ENCODE results near the gene WDR43. TPM values are rescaled to one million over a fixed set of nuclear protein-coding genes. Genes with fewer than 3 reads are reported as not detected.

WDR43 gene
- total RNA-seq, 6 donors from 2014 or later, result 20.4 to 54.7 (median 33.7) TPM

DNA sequence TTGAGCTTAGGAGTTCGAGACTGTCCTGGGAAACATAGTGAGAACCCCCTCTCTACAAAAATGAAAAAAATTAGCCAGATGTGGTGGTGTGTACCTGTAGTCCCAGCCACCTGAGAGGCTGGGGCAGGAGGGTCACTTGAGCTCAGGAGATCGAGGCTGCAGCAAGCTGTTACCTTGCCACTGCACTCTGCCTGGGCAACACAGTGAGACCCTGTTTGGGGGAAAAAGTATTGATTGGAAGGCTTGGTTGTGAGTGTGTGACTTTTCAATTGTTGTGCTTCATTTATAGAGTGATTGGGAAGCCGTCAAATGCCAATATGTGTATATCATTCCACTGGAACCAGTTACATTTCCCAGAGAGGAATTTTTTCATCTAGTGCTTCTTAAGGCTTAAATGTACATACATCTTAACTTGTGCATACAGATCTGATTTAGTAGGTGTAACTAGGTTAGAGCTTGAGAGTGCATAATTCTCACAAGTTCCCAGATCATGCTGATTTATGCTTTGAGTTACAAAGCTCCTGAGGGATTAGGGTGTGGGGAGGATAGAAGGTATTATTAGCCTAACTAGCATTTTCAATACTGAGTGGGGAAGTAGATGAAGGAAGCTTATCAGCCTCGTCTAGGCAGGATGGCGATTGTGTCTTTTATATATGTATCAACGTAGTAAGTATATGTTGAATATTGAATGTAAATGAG, 15.3 kb downstream of the WDR43 start:
- H3K4me3 ChIP-seq, result no peak overlapping the region
- DNase-seq (no peak), ATAC-seq (ENCODE audit: low FRiP score in 2 of 2) (no peak)
- WGBS, 2 donors, result 86 to 91% methylated on average over 6 of the region's 6 CpGs
- peaks cover 8 to 89% (median 41%) of the 10 kb centered on the region in 4 donors for H3K36me3 ChIP-seq
- peaks cover 0 to 4% (median 0%) of the 10 kb centered on the region in 4 donors for H3K4me1 ChIP-seq
- TF ChIP-seq CTCF (IDR thresholded peaks at IDR 0.05) (no peak), POLR2AphosphoS5 (IDR thresholded peaks at IDR 0.05) (no peak), EP300 (IDR thresholded peaks at IDR 0.05) (no peak), POLR2A (IDR thresholded peaks at IDR 0.05) (no peak)
- no peak overlapping the region for H3K27ac ChIP-seq
- no peaks in the 10 kb centered on the region for H3K9me3 ChIP-seq
- H3K27me3 ChIP-seq, result no peaks in the 10 kb centered on the region

GRCh38 chr2:28915939-28916338, 21.5 kb downstream of the WDR43 start:
- Histone ChIP-seq H3K4me1 (no peaks in the 10 kb centered on the region), H3K36me3 (peaks cover 6 to 79% (median 23%) of the 10 kb centered on the region in 4 donors), H3K4me3 (no peak overlapping the region), H3K27me3 (no peaks in the 10 kb centered on the region), H3K9me3 (no peaks in the 10 kb centered on the region), H3K27ac (no peak overlapping the region)
- ATAC-seq (ENCODE audit: low FRiP score in 2 of 2), result no peak
- DNase-seq, result no peak
- TF ChIP-seq POLR2A (IDR thresholded peaks at IDR 0.05), result no peak
- no peak for TF ChIP-seq CTCF (IDR thresholded peaks at IDR 0.05)
- no peak for TF ChIP-seq POLR2AphosphoS5 (IDR thresholded peaks at IDR 0.05)
- no peak for TF ChIP-seq EP300 (IDR thresholded peaks at IDR 0.05)
- WGBS, 2 donors, result 97% methylated on average over 1 of the region's 1 CpG

GRCh38 chr2:28926847-28927246, 32.4 kb downstream of the WDR43 start:
- 77 to 87% methylated on average over 4 of the region's 4 CpGs for WGBS, 2 donors
- DNase-seq (no peak), ATAC-seq (ENCODE audit: low FRiP score in 2 of 2) (no peak)
- Histone ChIP-seq H3K27ac (no peak overlapping the region), H3K27me3 (no peaks in the 10 kb centered on the region), H3K4me3 (no peak overlapping the region), H3K36me3 (peaks cover 6 to 98% (median 54%) of the 10 kb centered on the region in 4 donors), H3K9me3 (no peaks in the 10 kb centered on the region), H3K4me1 (no peaks in the 10 kb centered on the region)
- TF ChIP-seq POLR2AphosphoS5 (IDR thresholded peaks at IDR 0.05) (no peak), EP300 (IDR thresholded peaks at IDR 0.05) (no peak), CTCF (IDR thresholded peaks at IDR 0.05) (no peak), POLR2A (IDR thresholded peaks at IDR 0.05) (no peak)

DNA sequence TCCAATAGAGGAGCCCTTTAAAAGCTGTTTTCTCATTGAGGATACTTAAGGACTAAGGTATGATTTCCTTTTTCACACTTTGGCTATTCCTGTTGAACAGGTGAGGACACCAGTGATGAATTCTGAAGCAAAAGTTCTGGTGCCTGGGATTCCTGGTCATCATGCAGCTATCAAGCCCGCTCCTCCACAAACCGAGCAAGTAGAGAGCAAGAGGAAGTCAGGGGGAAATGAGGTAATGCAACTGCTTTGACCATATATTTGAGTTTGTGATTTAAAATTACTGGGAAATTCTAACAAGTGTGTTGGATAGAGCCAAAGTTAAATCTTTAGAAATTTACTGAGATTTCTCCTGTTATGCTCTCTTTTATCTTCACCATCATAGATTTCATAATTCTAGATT, 33.0 kb downstream of the WDR43 start:
- Histone ChIP-seq H3K4me3 (no peak overlapping the region), H3K36me3 (peaks cover 6 to 98% (median 56%) of the 10 kb centered on the region in 4 donors), H3K27me3 (no peaks in the 10 kb centered on the region), H3K9me3 (no peaks in the 10 kb centered on the region), H3K4me1 (no peaks in the 10 kb centered on the region), H3K27ac (no peak overlapping the region)
- ATAC-seq (ENCODE audit: low FRiP score in 2 of 2) (no peak), DNase-seq (no peak)
- TF ChIP-seq POLR2AphosphoS5 (IDR thresholded peaks at IDR 0.05) (no peak), CTCF (IDR thresholded peaks at IDR 0.05) (no peak), EP300 (IDR thresholded peaks at IDR 0.05) (no peak), POLR2A (IDR thresholded peaks at IDR 0.05) (no peak)
- 85 to 88% methylated on average over 2 of the region's 2 CpGs for WGBS, 2 donors

DNA sequence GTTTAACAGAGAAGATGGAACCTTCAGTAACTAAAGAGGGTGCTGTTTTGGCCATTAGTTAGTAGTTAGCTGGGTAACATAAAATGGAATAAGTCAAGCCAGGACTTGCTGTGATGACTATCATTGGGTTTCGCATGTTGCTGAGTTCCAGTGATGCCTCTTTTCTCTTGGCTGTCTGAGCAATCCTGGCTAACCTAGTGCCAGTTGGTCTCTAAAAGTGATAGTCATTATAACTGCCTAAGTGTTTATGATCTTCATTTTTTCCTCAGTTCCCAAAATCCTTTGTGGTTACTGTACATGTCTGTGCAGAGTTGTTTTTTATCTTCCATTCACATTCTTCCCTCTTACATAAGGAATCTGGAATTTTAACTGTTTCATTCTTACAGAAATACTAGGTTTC, 33.4 kb downstream of the WDR43 start:
- Histone ChIP-seq H3K27me3 (no peaks in the 10 kb centered on the region), H3K4me3 (no peak overlapping the region), H3K4me1 (no peaks in the 10 kb centered on the region), H3K36me3 (peaks cover 6 to 100% (median 57%) of the 10 kb centered on the region in 4 donors), H3K27ac (no peak overlapping the region), H3K9me3 (no peaks in the 10 kb centered on the region)
- 95 to 100% methylated on average over 1 of the region's 1 CpG for WGBS, 2 donors
- no peak for TF ChIP-seq EP300 (IDR thresholded peaks at IDR 0.05)
- no peak for TF ChIP-seq CTCF (IDR thresholded peaks at IDR 0.05)
- no peak for TF ChIP-seq POLR2A (IDR thresholded peaks at IDR 0.05)
- TF ChIP-seq POLR2AphosphoS5 (IDR thresholded peaks at IDR 0.05), result no peak
- ATAC-seq (ENCODE audit: low FRiP score in 2 of 2) (no peak), DNase-seq (no peak)
